ENCODE measurements around the gene EXOC4. TPM values are rescaled to one million over a fixed set of nuclear protein-coding genes. Genes with fewer than 3 reads are reported as not detected.
A peak's percentile ranks its signal among the peaks of the same experiment; 100 is the strongest.

The EXOC4 gene
- total and polyA plus RNA-seq, 2 donors (not counting 1 experiment from before 2014, with no cell fraction given), result 79.6 to 158 TPM

DNA sequence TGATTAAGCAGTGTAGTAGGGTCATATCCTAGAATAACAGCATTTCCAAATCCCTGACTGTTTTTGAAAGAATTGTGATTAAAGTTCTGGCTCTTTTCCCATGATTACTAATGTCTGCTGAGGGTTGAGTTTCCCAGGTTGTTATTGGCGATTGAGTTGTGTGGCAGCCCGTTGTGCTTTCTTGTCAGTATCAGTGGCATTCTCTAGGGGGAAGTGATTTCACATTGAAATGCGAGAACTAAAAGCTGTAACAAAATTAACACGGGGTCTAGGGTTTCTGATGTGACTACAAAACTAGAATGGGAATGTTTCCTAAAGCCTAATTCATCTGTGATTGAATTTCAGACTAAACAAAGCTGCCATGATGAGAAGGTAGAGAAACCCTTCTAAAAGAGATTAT lies 349.4 kb downstream of the EXOC4 start:
- no peaks in the 10 kb centered on the region for H3K4me1 ChIP-seq (ENCODE audit: control insufficient read depth, extremely low read depth, insufficient read depth, low read length)
- H4K20me1 ChIP-seq (ENCODE audit: control insufficient read depth, extremely low read depth, insufficient read depth, low read length), result no peaks in the 10 kb centered on the region
- H3K4me3 ChIP-seq (replicated peaks in 1 of 4; ENCODE audit: control extremely low read depth in 1 of 4, insufficient read depth in 1 of 4, low read depth in 3 of 4, low read length in 4 of 4), result no peak overlapping the region
- no peaks in the 10 kb centered on the region for H3K36me3 ChIP-seq (ENCODE audit: control insufficient read depth, insufficient read depth, low read length)
- H3K79me2 ChIP-seq (ENCODE audit: control insufficient read depth, insufficient read depth, low read length), result no peaks in the 10 kb centered on the region
- TF ChIP-seq, protein P1, sequence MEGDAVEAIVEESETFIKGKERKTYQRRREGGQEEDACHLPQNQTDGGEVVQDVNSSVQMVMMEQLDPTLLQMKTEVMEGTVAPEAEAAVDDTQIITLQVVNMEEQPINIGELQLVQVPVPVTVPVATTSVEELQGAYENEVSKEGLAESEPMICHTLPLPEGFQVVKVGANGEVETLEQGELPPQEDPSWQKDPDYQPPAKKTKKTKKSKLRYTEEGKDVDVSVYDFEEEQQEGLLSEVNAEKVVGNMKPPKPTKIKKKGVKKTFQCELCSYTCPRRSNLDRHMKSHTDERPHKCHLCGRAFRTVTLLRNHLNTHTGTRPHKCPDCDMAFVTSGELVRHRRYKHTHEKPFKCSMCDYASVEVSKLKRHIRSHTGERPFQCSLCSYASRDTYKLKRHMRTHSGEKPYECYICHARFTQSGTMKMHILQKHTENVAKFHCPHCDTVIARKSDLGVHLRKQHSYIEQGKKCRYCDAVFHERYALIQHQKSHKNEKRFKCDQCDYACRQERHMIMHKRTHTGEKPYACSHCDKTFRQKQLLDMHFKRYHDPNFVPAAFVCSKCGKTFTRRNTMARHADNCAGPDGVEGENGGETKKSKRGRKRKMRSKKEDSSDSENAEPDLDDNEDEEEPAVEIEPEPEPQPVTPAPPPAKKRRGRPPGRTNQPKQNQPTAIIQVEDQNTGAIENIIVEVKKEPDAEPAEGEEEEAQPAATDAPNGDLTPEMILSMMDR (conservative IDR thresholded peaks at IDR 0.05 in 1 of 2, IDR thresholded peaks at IDR 0.05 in 1 of 2; ENCODE audit: low read depth in 1 of 2, low read length in 2 of 2), result no peak
- no peak for TF ChIP-seq EZH2 (IDR thresholded peaks at IDR 0.05; ENCODE audit: low read length, missing control alignments)
- H3K9me3 ChIP-seq (ENCODE audit: control insufficient read depth, insufficient read depth, low read depth, low read length), result no peaks in the 10 kb centered on the region
- H3K4me2 ChIP-seq (ENCODE audit: extremely low read depth, insufficient read depth, low read length), result no peak overlapping the region
- no peak overlapping the region for H3K27ac ChIP-seq (ENCODE audit: insufficient read depth, low read length)
- no peaks in the 10 kb centered on the region for H3K27me3 ChIP-seq (ENCODE audit: control insufficient read depth, insufficient read depth, low read length)
- H3K9ac ChIP-seq (ENCODE audit: insufficient read depth, low read length), result no peak overlapping the region
- peak; percentile 50 to 74 for DNase-seq (ENCODE audit: low read depth in 2 of 2)
- H2AFZ ChIP-seq (ENCODE audit: low read length), result no peak overlapping the region

DNA sequence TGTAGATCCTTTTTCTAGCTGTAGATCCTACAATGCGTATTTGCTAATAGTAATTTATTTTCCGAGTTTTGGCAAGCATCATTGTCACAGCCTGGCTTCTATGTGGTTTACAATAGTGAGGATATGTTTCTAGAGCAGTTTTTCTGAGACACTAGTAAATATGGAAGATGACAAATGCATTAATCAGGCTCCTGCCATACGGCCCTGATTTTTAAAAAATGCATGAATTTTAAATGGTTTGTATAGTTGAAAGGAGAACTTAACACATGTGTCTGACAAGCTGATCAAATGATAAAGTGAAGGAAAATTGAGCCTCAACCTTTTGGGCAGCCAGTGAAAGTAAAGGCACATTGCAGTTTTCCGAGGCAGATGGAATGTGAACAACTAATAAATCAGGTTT lies 354.1 kb downstream of the EXOC4 start:
- H3K27ac ChIP-seq (ENCODE audit: insufficient read depth, low read length), result no peak overlapping the region
- no peak overlapping the region for H3K4me2 ChIP-seq (ENCODE audit: extremely low read depth, insufficient read depth, low read length)
- H2AFZ ChIP-seq (ENCODE audit: low read length), result no peak overlapping the region
- H3K27me3 ChIP-seq (ENCODE audit: control insufficient read depth, insufficient read depth, low read length), result no peaks in the 10 kb centered on the region
- no peaks in the 10 kb centered on the region for H3K36me3 ChIP-seq (ENCODE audit: control insufficient read depth, insufficient read depth, low read length)
- no peak for DNase-seq (ENCODE audit: low read depth in 2 of 2)
- H3K9ac ChIP-seq (ENCODE audit: insufficient read depth, low read length), result no peak overlapping the region
- H4K20me1 ChIP-seq (ENCODE audit: control insufficient read depth, extremely low read depth, insufficient read depth, low read length), result no peaks in the 10 kb centered on the region
- H3K4me1 ChIP-seq (ENCODE audit: control insufficient read depth, extremely low read depth, insufficient read depth, low read length), result no peaks in the 10 kb centered on the region
- TF ChIP-seq EZH2 (IDR thresholded peaks at IDR 0.05; ENCODE audit: low read length, missing control alignments), result no peak
- TF ChIP-seq, protein P1 (conservative IDR thresholded peaks at IDR 0.05 in 1 of 2, IDR thresholded peaks at IDR 0.05 in 1 of 2; ENCODE audit: low read depth in 1 of 2, low read length in 2 of 2), result no peak
- H3K4me3 ChIP-seq (replicated peaks in 1 of 4; ENCODE audit: control extremely low read depth in 1 of 4, insufficient read depth in 1 of 4, low read depth in 3 of 4, low read length in 4 of 4), result no peak overlapping the region
- H3K9me3 ChIP-seq (ENCODE audit: control insufficient read depth, insufficient read depth, low read depth, low read length), result no peaks in the 10 kb centered on the region
- H3K79me2 ChIP-seq (ENCODE audit: control insufficient read depth, insufficient read depth, low read length), result no peaks in the 10 kb centered on the region

DNA sequence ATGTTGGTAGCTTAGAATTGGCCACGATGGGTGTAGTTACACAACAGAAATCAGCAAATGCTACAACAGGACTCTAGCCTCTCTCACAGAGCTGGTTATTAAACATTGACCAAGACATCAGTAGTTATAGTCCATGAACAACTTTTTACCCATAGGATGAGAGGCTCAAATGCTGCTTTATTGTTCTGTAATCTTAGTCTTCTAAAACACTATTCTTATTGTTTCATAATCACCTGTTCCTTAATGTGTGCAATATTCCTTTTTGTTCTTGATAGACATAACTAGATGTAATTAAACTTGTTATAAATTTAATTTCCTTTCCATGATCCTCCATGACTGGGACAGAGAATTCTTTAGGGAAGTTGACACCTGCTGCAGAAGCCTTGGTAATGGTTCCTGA lies 356.9 kb downstream of the EXOC4 start:
- no peaks in the 10 kb centered on the region for H3K27me3 ChIP-seq (ENCODE audit: control insufficient read depth, insufficient read depth, low read length)
- TF ChIP-seq, protein P1 (conservative IDR thresholded peaks at IDR 0.05 in 1 of 2, IDR thresholded peaks at IDR 0.05 in 1 of 2; ENCODE audit: low read depth in 1 of 2, low read length in 2 of 2), result no peak
- no peak for TF ChIP-seq EZH2 (IDR thresholded peaks at IDR 0.05; ENCODE audit: low read length, missing control alignments)
- H3K9ac ChIP-seq (ENCODE audit: insufficient read depth, low read length), result no peak overlapping the region
- H3K4me1 ChIP-seq (ENCODE audit: control insufficient read depth, extremely low read depth, insufficient read depth, low read length), result no peaks in the 10 kb centered on the region
- H3K27ac ChIP-seq (ENCODE audit: insufficient read depth, low read length), result no peak overlapping the region
- H2AFZ ChIP-seq (ENCODE audit: low read length), result no peak overlapping the region
- H3K79me2 ChIP-seq (ENCODE audit: control insufficient read depth, insufficient read depth, low read length), result no peaks in the 10 kb centered on the region
- H3K4me3 ChIP-seq (replicated peaks in 1 of 4; ENCODE audit: control extremely low read depth in 1 of 4, insufficient read depth in 1 of 4, low read depth in 3 of 4, low read length in 4 of 4), result no peak overlapping the region
- no peaks in the 10 kb centered on the region for H4K20me1 ChIP-seq (ENCODE audit: control insufficient read depth, extremely low read depth, insufficient read depth, low read length)
- H3K36me3 ChIP-seq (ENCODE audit: control insufficient read depth, insufficient read depth, low read length), result no peaks in the 10 kb centered on the region
- H3K9me3 ChIP-seq (ENCODE audit: control insufficient read depth, insufficient read depth, low read depth, low read length), result no peaks in the 10 kb centered on the region
- no peak for DNase-seq (ENCODE audit: low read depth in 2 of 2)
- no peak overlapping the region for H3K4me2 ChIP-seq (ENCODE audit: extremely low read depth, insufficient read depth, low read length)

All from fibroblast of lung (primary cell).